ENCODE measurements around the gene ATF6.
"Not testable (repeated sequence)": the region's sequence is repeated elsewhere in the genome, so short reads cannot be mapped to it uniquely, and the experiment has no call there.

DNA sequence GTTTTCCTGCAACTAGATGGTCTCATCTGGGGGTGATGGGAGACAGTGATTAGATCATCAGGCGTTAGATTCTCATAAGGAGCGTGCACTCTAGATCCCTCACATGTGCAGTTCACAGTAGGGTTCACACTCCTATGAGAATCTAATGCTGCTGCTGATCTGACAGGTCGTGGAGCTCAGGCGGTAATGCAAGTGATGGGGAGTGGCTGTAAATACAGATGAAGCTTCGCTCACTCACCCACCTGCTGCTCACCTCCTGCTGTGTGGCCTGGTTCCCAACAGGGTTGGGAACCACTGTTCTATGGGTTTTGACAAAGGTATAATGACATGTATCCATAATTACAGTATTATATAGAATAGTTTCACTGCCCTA is 3.5 kb downstream of the ATF6 start:
- TF ChIP-seq, protein P1, sequence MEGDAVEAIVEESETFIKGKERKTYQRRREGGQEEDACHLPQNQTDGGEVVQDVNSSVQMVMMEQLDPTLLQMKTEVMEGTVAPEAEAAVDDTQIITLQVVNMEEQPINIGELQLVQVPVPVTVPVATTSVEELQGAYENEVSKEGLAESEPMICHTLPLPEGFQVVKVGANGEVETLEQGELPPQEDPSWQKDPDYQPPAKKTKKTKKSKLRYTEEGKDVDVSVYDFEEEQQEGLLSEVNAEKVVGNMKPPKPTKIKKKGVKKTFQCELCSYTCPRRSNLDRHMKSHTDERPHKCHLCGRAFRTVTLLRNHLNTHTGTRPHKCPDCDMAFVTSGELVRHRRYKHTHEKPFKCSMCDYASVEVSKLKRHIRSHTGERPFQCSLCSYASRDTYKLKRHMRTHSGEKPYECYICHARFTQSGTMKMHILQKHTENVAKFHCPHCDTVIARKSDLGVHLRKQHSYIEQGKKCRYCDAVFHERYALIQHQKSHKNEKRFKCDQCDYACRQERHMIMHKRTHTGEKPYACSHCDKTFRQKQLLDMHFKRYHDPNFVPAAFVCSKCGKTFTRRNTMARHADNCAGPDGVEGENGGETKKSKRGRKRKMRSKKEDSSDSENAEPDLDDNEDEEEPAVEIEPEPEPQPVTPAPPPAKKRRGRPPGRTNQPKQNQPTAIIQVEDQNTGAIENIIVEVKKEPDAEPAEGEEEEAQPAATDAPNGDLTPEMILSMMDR (IDR thresholded peaks at IDR 0.05; ENCODE audit: low read length) = not testable (repeated sequence)
- TF ChIP-seq EZH2 (optimal IDR thresholded peaks at IDR 0.05; ENCODE audit: low read depth, low read length); EZH2phosphoT487 (IDR thresholded peaks at IDR 0.05; ENCODE audit: low read length): not testable (repeated sequence)

Measured in MM.1S (cell line).